IMR-90 (cell line): ENCODE results near the gene CSK. TPM values are rescaled to one million over a fixed set of nuclear protein-coding genes. Genes with fewer than 3 reads are reported as not detected.

Source experiments
- BHLHE40 ChIP-seq: fragments of 150-350 bp; IDR thresholded peaks from 2 replicates; pipeline ENCODE4 v1.6.1; 2016; ENCODE audit warnings: mild to moderate bottlenecking, low read depth, low read length
- CHD1 ChIP-seq: IDR thresholded peaks from 2 replicates; pipeline ENCODE4 v1.6.1; 2012; ENCODE audit warnings: low read depth, low read length, improper control_type of control experiment
- ELK1 ChIP-seq: fragments of 150-350 bp; IDR thresholded peaks from 2 replicates; pipeline ENCODE4 v1.6.1; 2016; ENCODE audit warnings: low read depth, mild to moderate bottlenecking, low read length, moderate library complexity, borderline replicate concordance
- MAFK ChIP-seq: IDR thresholded peaks from 2 replicates; pipeline ENCODE4 v1.6.1; 2012; ENCODE audit warnings: low read depth, low read length, improper control_type of control experiment
- NFE2L2 ChIP-seq: fragments of 150-350 bp; IDR thresholded peaks from 2 replicates; pipeline ENCODE4 v1.6.1; 2016; ENCODE audit warnings: low read depth, mild to moderate bottlenecking, low read length
- RAD21 ChIP-seq: IDR thresholded peaks from 2 replicates; pipeline ENCODE4 v1.6.1; 2012; ENCODE audit warnings: low read length, improper control_type of control experiment
- SMC3 ChIP-seq: fragments of 150-350 bp; IDR thresholded peaks from 2 replicates; pipeline ENCODE4 v1.6.1; 2016; ENCODE audit warnings: low read depth, mild to moderate bottlenecking, antibody characterized with exemption, low read length, moderate library complexity
- polyA plus RNA-seq, 3 experiments: library from polyadenylated mRNA; depleted of rRNA; stranded (reverse); fragments of >200 nt; gene quantifications; 2 replicates each; pipeline ENCODE4 v1.2.3, GENCODE V29; 2012; ENCODE audit warnings: low replicate concordance in 1 of 3
- total RNA-seq: library from RNA; depleted of rRNA; stranded (reverse); fragments of >200 nt; gene quantifications from 2 replicates; pipeline ENCODE4 v1.2.3, GENCODE V29; 2012

Gene CSK
- total and polyA plus RNA-seq, 2 of the 4 experiments (the other 2 are of a cell fraction) = 10.8 to 54.0 TPM

GRCh38 chr15:74801311-74801997 is 19.6 kb downstream of the CSK start (continued):
- TF ChIP-seq ELK1 (no peak), RAD21 (no peak), SMC3 (no peak), BHLHE40 (no peak), MAFK (no peak), NFE2L2 (no peak), CHD1 (no peak)
